GM19438 (cell line): ENCODE results near the gene CDKN1C.

ENCODE experiments used
- ATAC-seq: cut with Tn5 transposase; IDR thresholded peaks from one replicate; pipeline ENCODE4 v1.9.1; 2021; ENCODE audit warnings: low read depth; ENCODE audit not compliant: unreplicated experiment

Gene CDKN1C

GRCh38 chr11:2853401-2853800 lies 32.2 kb downstream of the CDKN1C start:
- ATAC-seq, result no peak

GRCh38 chr11:2849994-2850770 lies 35.4 kb downstream of the CDKN1C start:
- ATAC-seq, result no peak

GRCh38 chr11:2848497-2848896 lies 37.1 kb downstream of the CDKN1C start:
- no peak for ATAC-seq

GRCh38 chr11:2847561-2847960 lies 38.0 kb downstream of the CDKN1C start:
- ATAC-seq, result no peak

GRCh38 chr11:2846470-2846869 lies 39.1 kb downstream of the CDKN1C start:
- ATAC-seq, result no peak

GRCh38 chr11:2846056-2846455 lies 39.5 kb downstream of the CDKN1C start:
- ATAC-seq, result no peak

- no peak for ATAC-seq
These were observed 40.6 kb downstream of the CDKN1C start for GRCh38 chr11:2844996-2845395.

- ATAC-seq, result no peak
These were observed 41.3 kb downstream of the CDKN1C start for GRCh38 chr11:2844116-2844842.

GRCh38 chr11:2843551-2843950 lies 42.0 kb downstream of the CDKN1C start:
- ATAC-seq, result no peak

- ATAC-seq, result no peak
These were observed 42.7 kb downstream of the CDKN1C start for GRCh38 chr11:2842876-2843275.

GRCh38 chr11:2841411-2842190 lies 44.0 kb downstream of the CDKN1C start:
- no peak for ATAC-seq

- no peak for ATAC-seq
These were observed 46.1 kb downstream of the CDKN1C start for GRCh38 chr11:2839395-2839943.

GRCh38 chr11:2838676-2839294 lies 46.8 kb downstream of the CDKN1C start:
- ATAC-seq, result no peak

GRCh38 chr11:2838091-2838490 lies 47.5 kb downstream of the CDKN1C start:
- ATAC-seq, result no peak

GRCh38 chr11:2837651-2838050 lies 47.9 kb downstream of the CDKN1C start:
- ATAC-seq, result no peak

- ATAC-seq, result no peak
These were observed 48.4 kb downstream of the CDKN1C start for GRCh38 chr11:2837096-2837601.

GRCh38 chr11:2836315-2837095 lies 49.1 kb downstream of the CDKN1C start:
- ATAC-seq, result no peak

- no peak for ATAC-seq
These were observed 49.8 kb downstream of the CDKN1C start for GRCh38 chr11:2835751-2836150.

GRCh38 chr11:2835296-2835695 lies 50.3 kb downstream of the CDKN1C start:
- no peak for ATAC-seq
